SU-DHL-6 (cell line): ENCODE measurements around the gene SLCO2B1.

ENCODE experiments used
- EZH2phosphoT487 ChIP-seq: fragments of 200-600 bp; sonication (generic), shearing (Covaris generic); conservative IDR thresholded peaks from 2 replicates; pipeline ENCODE4 v1.6.1; 2018; ENCODE audit warnings: mild to moderate bottlenecking, antibody characterized with exemption, low read length, moderate library complexity, mixed read lengths
- TF ChIP-seq, protein P1 (sequence below): fragments of 200-600 bp; sonication (generic); IDR thresholded peaks from one replicate; pipeline ENCODE4 v1.5.1; 2017; ENCODE audit warnings: antibody characterized with exemption, mild to moderate bottlenecking, low read length, moderate library complexity; ENCODE audit not compliant: insufficient read depth, poor library complexity, severe bottlenecking

GRCh38 chr11:75101424-75102128 is 49.3 kb upstream of the SLCO2B1 start:
- TF ChIP-seq, protein P1, sequence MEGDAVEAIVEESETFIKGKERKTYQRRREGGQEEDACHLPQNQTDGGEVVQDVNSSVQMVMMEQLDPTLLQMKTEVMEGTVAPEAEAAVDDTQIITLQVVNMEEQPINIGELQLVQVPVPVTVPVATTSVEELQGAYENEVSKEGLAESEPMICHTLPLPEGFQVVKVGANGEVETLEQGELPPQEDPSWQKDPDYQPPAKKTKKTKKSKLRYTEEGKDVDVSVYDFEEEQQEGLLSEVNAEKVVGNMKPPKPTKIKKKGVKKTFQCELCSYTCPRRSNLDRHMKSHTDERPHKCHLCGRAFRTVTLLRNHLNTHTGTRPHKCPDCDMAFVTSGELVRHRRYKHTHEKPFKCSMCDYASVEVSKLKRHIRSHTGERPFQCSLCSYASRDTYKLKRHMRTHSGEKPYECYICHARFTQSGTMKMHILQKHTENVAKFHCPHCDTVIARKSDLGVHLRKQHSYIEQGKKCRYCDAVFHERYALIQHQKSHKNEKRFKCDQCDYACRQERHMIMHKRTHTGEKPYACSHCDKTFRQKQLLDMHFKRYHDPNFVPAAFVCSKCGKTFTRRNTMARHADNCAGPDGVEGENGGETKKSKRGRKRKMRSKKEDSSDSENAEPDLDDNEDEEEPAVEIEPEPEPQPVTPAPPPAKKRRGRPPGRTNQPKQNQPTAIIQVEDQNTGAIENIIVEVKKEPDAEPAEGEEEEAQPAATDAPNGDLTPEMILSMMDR, result no peak
- TF ChIP-seq EZH2phosphoT487, result no peak
